GM06990 (cell line): ENCODE results near the gene LDB2.

Source experiments
- DNase-seq: peaks from one replicate; pipeline ENCODE4 v3.0.0-alpha.2; 2011; ENCODE audit not compliant: insufficient read length; ENCODE audit errors: extremely low read depth
- H3K27me3 ChIP-seq: replicated peaks from 2 replicates; pipeline ENCODE4 v1.6.0; 2011; ENCODE audit warnings: low read length; ENCODE audit not compliant: control insufficient read depth, insufficient read depth
- H3K36me3 ChIP-seq: 2 replicates; pipeline ENCODE4 v1.5.1; 2011; ENCODE audit warnings: low read length; ENCODE audit not compliant: control insufficient read depth, insufficient read depth
- H3K4me3 ChIP-seq: replicated peaks from 2 replicates; pipeline ENCODE4 v1.5.1; 2011; ENCODE audit warnings: low read depth, mild to moderate bottlenecking, control low read depth, low read length
- TF ChIP-seq, protein P1 (sequence below): IDR thresholded peaks from 2 replicates; pipeline ENCODE4 v1.5.1; 2011; ENCODE audit warnings: low read length, control low read depth, mild to moderate bottlenecking, inconsistent platforms; ENCODE audit not compliant: insufficient read depth, poor library complexity, severe bottlenecking

Gene LDB2

DNA sequence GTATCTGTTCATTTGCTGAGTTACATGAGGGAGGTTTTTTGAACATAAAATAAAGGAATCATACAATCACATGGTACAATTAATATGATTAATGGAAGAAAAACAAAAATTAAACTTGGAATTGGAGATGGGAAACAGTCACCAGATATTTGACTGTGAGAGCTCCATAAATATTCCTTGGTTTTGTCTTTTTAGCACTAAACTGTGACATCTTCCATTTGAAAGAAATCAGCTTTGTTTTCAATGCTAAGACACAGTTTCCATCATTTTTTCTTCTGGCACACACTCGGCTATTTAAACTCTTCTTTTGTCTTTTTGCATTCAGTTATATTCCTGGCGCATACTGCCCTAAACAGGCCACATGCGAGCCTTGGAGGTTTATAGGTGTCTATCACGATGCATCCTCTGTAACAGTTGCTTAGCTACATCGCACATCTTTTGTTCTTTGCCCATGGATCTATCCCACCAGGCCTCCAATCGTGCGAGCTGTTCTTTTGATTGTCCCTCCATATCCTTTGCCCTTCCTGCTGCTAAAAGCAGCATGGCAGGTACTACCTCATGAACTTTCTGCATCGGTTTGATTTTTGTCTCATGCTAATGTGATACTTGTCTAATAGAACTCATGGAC lies 158.3 kb downstream of the LDB2 start:
- H3K4me3 ChIP-seq, result no peak overlapping the region
- TF ChIP-seq, protein P1, sequence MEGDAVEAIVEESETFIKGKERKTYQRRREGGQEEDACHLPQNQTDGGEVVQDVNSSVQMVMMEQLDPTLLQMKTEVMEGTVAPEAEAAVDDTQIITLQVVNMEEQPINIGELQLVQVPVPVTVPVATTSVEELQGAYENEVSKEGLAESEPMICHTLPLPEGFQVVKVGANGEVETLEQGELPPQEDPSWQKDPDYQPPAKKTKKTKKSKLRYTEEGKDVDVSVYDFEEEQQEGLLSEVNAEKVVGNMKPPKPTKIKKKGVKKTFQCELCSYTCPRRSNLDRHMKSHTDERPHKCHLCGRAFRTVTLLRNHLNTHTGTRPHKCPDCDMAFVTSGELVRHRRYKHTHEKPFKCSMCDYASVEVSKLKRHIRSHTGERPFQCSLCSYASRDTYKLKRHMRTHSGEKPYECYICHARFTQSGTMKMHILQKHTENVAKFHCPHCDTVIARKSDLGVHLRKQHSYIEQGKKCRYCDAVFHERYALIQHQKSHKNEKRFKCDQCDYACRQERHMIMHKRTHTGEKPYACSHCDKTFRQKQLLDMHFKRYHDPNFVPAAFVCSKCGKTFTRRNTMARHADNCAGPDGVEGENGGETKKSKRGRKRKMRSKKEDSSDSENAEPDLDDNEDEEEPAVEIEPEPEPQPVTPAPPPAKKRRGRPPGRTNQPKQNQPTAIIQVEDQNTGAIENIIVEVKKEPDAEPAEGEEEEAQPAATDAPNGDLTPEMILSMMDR, result no peak
- no peaks in the 10 kb centered on the region for H3K27me3 ChIP-seq
- no peak for DNase-seq
- H3K36me3 ChIP-seq, result no peaks in the 10 kb centered on the region

DNA sequence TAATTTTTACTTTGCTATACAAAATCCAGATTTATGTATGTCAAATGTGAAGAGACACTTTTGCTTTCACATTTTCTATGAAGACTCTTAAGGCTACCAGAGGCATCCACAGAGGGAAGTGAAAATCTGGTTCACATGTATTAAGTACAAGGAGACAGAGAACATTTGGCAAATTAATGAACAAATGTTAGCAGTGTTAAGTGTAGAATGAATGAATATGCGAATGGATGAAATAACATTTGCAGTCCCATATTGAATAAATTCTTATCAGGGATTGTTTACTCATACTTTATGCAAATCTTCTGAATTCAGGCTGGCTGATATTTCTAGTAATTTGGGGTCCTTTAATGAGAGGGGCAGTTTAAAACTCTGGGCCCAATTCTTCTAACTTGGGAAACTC lies 159.9 kb downstream of the LDB2 start:
- H3K27me3 ChIP-seq, result no peaks in the 10 kb centered on the region
- H3K4me3 ChIP-seq, result no peak overlapping the region
- TF ChIP-seq, protein P1, result no peak
- H3K36me3 ChIP-seq, result no peaks in the 10 kb centered on the region
- no peak for DNase-seq

DNA sequence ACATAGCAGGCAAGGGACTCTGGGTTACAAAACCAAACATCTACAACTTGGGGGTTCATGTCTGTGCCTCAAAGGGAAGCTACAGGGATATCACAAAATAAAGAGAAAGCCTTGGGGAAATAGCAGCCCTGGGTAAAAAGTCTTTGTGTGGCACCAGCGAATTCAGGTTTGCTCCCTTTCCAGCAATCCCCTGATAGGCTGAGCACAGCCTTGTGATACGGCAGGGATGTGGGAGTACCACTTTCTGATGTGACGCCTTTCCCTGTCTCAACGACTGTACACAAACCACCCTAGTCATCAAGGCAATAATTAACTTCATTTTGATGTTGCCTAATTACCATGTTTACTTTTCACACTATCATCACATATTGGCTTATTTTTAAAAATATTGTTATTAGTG lies 164.9 kb downstream of the LDB2 start:
- no peak overlapping the region for H3K4me3 ChIP-seq
- TF ChIP-seq, protein P1, result no peak
- no peaks in the 10 kb centered on the region for H3K27me3 ChIP-seq
- no peak for DNase-seq
- H3K36me3 ChIP-seq, result no peaks in the 10 kb centered on the region

DNA sequence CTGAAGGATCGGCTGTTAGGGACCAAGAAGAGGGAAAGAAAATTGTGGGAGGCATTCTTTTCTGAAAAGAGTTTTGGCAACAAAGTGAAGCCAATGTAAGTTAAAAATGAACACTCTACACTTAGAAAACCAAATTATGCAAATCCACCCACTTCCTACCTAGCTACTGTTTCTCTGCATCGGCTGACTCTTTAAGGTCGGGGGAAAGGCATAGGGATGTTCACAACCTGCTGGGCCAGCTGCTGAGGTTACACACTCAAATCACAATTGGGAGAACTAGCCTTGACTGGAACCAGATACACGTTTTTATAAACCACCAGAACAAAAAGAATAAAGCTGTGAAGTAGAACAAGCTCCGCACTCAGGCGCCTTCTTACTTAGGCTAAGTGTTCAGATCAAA lies 165.7 kb downstream of the LDB2 start:
- Histone ChIP-seq H3K4me3 (no peak overlapping the region), H3K36me3 (no peaks in the 10 kb centered on the region), H3K27me3 (no peaks in the 10 kb centered on the region)
- TF ChIP-seq, protein P1, result no peak
- no peak for DNase-seq

DNA sequence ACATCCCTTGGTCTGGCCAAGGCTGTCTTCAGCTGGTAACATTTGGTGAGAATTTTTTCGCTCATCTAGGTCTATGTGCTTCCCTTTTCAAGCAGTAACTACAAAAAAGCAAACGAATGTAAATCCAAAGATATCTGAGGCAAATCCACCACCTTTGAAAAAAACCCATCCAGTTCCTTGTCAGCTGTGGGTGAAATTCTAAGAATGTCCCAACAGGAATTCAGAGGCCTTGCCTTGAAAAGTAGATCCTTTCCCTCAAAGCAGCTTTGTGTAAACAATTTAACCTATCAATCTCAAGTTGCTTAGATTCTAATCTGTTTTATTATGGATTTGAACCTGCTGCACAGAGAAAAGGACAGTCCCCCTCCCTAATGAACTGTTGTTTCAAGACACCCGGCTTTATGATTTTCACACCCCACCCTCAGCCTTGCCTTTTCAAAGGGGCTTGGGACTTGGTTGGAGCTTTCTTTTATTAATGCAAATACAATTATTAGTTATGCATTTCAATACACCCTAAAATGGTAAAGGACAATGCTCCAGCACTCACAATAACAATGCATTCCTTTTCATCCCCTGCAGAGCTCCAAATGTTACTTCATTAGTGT lies 166.6 kb downstream of the LDB2 start:
- Histone ChIP-seq H3K27me3 (no peaks in the 10 kb centered on the region), H3K36me3 (no peaks in the 10 kb centered on the region), H3K4me3 (no peak overlapping the region)
- TF ChIP-seq, protein P1, result no peak
- no peak for DNase-seq

DNA sequence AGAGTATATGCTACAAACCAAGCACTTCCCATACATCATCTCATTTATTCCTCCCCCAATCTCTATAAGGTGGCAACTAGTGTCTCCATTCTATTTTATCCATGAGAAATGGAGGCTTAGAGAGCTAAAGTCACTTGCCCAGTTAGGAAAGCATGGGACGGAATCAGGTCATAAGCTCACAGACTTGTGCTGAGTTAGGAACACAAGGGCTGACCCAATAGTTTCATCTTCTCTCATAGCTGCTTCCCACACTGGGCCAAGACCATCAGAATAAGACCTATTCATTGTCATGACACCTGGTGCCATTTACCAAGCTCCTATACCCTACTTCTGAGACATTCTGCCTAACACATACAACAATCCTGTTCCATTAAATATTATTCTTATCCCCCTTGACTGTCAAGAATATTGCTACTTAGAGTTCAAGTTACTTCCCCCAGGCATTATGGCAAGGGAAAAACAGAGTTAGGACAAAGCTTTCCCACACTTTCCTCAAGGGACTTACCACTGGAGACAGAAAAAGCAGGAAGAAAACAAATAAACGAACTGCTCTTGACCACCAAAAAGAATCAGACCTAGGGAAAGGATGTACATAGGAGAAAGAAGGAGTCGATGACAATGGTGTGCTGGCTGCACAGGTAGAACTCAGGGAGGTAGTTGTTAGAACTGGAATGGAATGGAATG lies 167.8 kb downstream of the LDB2 start:
- no peak for DNase-seq
- TF ChIP-seq, protein P1, result no peak
- H3K27me3 ChIP-seq, result no peaks in the 10 kb centered on the region
- H3K36me3 ChIP-seq, result no peaks in the 10 kb centered on the region
- no peak overlapping the region for H3K4me3 ChIP-seq
